SK-N-SH treated with all-trans-retinoic acid at 6 μM for 48 hours (cell line): ENCODE results near the gene CLNS1A.

Source experiments
- ATAC-seq: fragments of 200-7000 bp; cut with Tn5 transposase; 3 replicates; pipeline ENCODE4 v1.9.1; 2020; ENCODE audit warnings: mild to moderate bottlenecking, moderate library complexity
- ARNTL ChIP-seq: fragments of 450-650 bp; formaldehyde crosslinking; IDR thresholded peaks from 2 replicates; pipeline ENCODE4 v1.5.0; 2020; ENCODE audit warnings: low read depth, mild to moderate bottlenecking, moderate library complexity, borderline replicate concordance
- CREB5 ChIP-seq: fragments of 250-450 bp; sonication (Bioruptor Pico); IDR thresholded peaks from 2 replicates; pipeline ENCODE4 v1.5.1; 2020; ENCODE audit warnings: low read depth, mild to moderate bottlenecking, moderate library complexity
- CSDC2 ChIP-seq: fragments of 250-450 bp; sonication (Bioruptor Pico); IDR thresholded peaks from 2 replicates; pipeline ENCODE4 v1.5.0; 2020; ENCODE audit warnings: mild to moderate bottlenecking, moderate library complexity
- CSRNP3 ChIP-seq: fragments of 250-450 bp; sonication (Bioruptor Pico); IDR thresholded peaks from 2 replicates; pipeline ENCODE4 v1.5.1; 2021; ENCODE audit warnings: mild to moderate bottlenecking, moderate library complexity
- ESRRG ChIP-seq: fragments of 250-450 bp; sonication (Bioruptor Pico); IDR thresholded peaks from 2 replicates; pipeline ENCODE4 v1.6.1; 2021; ENCODE audit warnings: mild to moderate bottlenecking
- GLIS3 ChIP-seq: fragments of 250-450 bp; sonication (Bioruptor Pico); IDR thresholded peaks from 2 replicates; pipeline ENCODE4 v1.5.0; 2020; ENCODE audit warnings: mild to moderate bottlenecking, moderate library complexity
- ISL1 ChIP-seq: fragments of 250-450 bp; sonication (Bioruptor Pico); IDR thresholded peaks from 2 replicates; pipeline ENCODE4 v2.1.2; 2022; ENCODE audit warnings: mild to moderate bottlenecking, moderate library complexity
- OSR1 ChIP-seq: fragments of 250-450 bp; sonication (Bioruptor Pico); IDR thresholded peaks from 2 replicates; pipeline ENCODE4 v1.8.0; 2022; ENCODE audit warnings: moderate library complexity, mild to moderate bottlenecking, inconsistent platforms
- POU6F1 ChIP-seq: fragments of 250-450 bp; sonication (Bioruptor Pico); IDR thresholded peaks from 2 replicates; pipeline ENCODE4 v1.8.0; 2021; ENCODE audit warnings: low read depth, mild to moderate bottlenecking, moderate library complexity, borderline replicate concordance
- PPARA ChIP-seq: fragments of 250-450 bp; sonication (Bioruptor Pico); IDR thresholded peaks from 2 replicates; pipeline ENCODE4 v1.5.0; 2020; ENCODE audit warnings: mild to moderate bottlenecking, borderline replicate concordance
- RARB ChIP-seq: fragments of 250-450 bp; sonication (Bioruptor Pico); IDR thresholded peaks from 2 replicates; pipeline ENCODE4 v1.8.0; 2021; ENCODE audit warnings: mild to moderate bottlenecking, moderate library complexity
- SNAI2 ChIP-seq: fragments of 250-450 bp; sonication (Bioruptor Pico); IDR thresholded peaks from 2 replicates; pipeline ENCODE4 v1.5.0; 2020; ENCODE audit warnings: mild to moderate bottlenecking, moderate library complexity
- TCF4 ChIP-seq: fragments of 250-450 bp; sonication (Bioruptor Pico); IDR thresholded peaks from 2 replicates; pipeline ENCODE4 v1.8.0; 2021; ENCODE audit warnings: mild to moderate bottlenecking, moderate library complexity, borderline replicate concordance
- TOX ChIP-seq: fragments of 250-450 bp; sonication (Bioruptor Pico); IDR thresholded peaks from 2 replicates; pipeline ENCODE4 v1.8.0; 2021; ENCODE audit warnings: mild to moderate bottlenecking, moderate library complexity, borderline replicate concordance
- ZC3H10 ChIP-seq: fragments of 250-450 bp; sonication (Bioruptor Pico); IDR thresholded peaks from 2 replicates; pipeline ENCODE4 v1.5.1; 2021; ENCODE audit warnings: mild to moderate bottlenecking, moderate library complexity
- ZFP3 ChIP-seq: fragments of 250-450 bp; sonication (Bioruptor Pico); IDR thresholded peaks from 2 replicates; pipeline ENCODE4 v1.5.0; 2020; ENCODE audit warnings: mild to moderate bottlenecking, moderate library complexity
- ZFP30 ChIP-seq: fragments of 450-650 bp; formaldehyde crosslinking; IDR thresholded peaks from 2 replicates; pipeline ENCODE4 v1.5.0; 2022; ENCODE audit warnings: mild to moderate bottlenecking, moderate library complexity
- ZNF565 ChIP-seq: fragments of 450-650 bp; formaldehyde crosslinking; conservative IDR thresholded peaks from 2 replicates; pipeline ENCODE4 v1.5.0; 2020; ENCODE audit warnings: low read depth, mild to moderate bottlenecking, moderate library complexity
- ZNF70 ChIP-seq: fragments of 450-650 bp; formaldehyde crosslinking; IDR thresholded peaks from 2 replicates; pipeline ENCODE4 v1.5.0; 2020; ENCODE audit warnings: mild to moderate bottlenecking, moderate library complexity
- ZNF8 ChIP-seq: fragments of 450-650 bp; formaldehyde crosslinking; IDR thresholded peaks from 2 replicates; pipeline ENCODE4 v1.5.0; 2020; ENCODE audit warnings: mild to moderate bottlenecking, moderate library complexity
- TF ChIP-seq, protein P1 (sequence below): fragments of 250-450 bp; sonication (Bioruptor Pico); IDR thresholded peaks from 2 replicates; pipeline ENCODE4 v1.5.0; 2020; ENCODE audit warnings: mild to moderate bottlenecking, moderate library complexity
- TF ChIP-seq, protein P2 (sequence below): fragments of 250-450 bp; sonication (Bioruptor Pico); IDR thresholded peaks from 2 replicates; pipeline ENCODE4 v1.8.0; 2020; ENCODE audit warnings: mild to moderate bottlenecking, moderate library complexity, borderline replicate concordance

CLNS1A gene

DNA sequence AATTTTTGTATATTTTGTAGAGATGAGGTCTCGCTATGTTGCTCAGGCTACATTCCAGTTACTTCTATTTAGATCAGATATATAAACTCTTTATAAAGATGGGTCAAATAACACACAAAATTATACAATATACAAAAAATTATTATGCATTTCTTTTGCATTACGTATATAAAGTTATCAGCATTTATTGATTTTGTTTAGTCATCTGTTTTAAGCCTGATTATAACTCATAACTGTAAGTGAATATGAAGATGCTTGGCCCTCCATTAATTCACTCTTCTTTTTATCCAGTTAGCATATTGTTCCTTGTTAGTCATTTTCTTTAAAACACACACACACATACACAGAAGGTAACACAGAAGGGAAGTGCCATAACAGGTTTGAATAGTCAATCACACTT is 33.3 kb downstream of the CLNS1A start (continued):
- no peak for TF ChIP-seq CSRNP3 (CRISPR knock-in tag)
- TF ChIP-seq, protein P1, sequence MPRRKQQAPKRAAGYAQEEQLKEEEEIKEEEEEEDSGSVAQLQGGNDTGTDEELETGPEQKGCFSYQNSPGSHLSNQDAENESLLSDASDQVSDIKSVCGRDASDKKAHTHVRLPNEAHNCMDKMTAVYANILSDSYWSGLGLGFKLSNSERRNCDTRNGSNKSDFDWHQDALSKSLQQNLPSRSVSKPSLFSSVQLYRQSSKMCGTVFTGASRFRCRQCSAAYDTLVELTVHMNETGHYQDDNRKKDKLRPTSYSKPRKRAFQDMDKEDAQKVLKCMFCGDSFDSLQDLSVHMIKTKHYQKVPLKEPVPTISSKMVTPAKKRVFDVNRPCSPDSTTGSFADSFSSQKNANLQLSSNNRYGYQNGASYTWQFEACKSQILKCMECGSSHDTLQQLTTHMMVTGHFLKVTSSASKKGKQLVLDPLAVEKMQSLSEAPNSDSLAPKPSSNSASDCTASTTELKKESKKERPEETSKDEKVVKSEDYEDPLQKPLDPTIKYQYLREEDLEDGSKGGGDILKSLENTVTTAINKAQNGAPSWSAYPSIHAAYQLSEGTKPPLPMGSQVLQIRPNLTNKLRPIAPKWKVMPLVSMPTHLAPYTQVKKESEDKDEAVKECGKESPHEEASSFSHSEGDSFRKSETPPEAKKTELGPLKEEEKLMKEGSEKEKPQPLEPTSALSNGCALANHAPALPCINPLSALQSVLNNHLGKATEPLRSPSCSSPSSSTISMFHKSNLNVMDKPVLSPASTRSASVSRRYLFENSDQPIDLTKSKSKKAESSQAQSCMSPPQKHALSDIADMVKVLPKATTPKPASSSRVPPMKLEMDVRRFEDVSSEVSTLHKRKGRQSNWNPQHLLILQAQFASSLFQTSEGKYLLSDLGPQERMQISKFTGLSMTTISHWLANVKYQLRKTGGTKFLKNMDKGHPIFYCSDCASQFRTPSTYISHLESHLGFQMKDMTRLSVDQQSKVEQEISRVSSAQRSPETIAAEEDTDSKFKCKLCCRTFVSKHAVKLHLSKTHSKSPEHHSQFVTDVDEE (CRISPR knock-in tag), result no peak
- TF ChIP-seq ESRRG (CRISPR knock-in tag), result no peak

GRCh38 chr11:77602381-77603088 is 35.1 kb downstream of the CLNS1A start:
- TF ChIP-seq, protein P2, sequence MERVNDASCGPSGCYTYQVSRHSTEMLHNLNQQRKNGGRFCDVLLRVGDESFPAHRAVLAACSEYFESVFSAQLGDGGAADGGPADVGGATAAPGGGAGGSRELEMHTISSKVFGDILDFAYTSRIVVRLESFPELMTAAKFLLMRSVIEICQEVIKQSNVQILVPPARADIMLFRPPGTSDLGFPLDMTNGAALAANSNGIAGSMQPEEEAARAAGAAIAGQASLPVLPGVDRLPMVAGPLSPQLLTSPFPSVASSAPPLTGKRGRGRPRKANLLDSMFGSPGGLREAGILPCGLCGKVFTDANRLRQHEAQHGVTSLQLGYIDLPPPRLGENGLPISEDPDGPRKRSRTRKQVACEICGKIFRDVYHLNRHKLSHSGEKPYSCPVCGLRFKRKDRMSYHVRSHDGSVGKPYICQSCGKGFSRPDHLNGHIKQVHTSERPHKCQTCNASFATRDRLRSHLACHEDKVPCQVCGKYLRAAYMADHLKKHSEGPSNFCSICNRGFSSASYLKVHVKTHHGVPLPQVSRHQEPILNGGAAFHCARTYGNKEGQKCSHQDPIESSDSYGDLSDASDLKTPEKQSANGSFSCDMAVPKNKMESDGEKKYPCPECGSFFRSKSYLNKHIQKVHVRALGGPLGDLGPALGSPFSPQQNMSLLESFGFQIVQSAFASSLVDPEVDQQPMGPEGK, result peak; percentile 66; the same call in 1 of the 2 replicates
- TF ChIP-seq ZFP3 (CRISPR knock-in tag) (no peak), ZC3H10 (CRISPR knock-in tag) (0 out of 2 replicates have a peak, but pooled peaks have one; percentile 42), PPARA (CRISPR knock-in tag) (no peak), CREB5 (CRISPR knock-in tag) (peak; percentile 57; the same call in 1 of the 2 replicates), SNAI2 (no peak; the same call in 1 of the 2 replicates), CSDC2 (CRISPR knock-in tag) (no peak), ISL1 (CRISPR knock-in tag) (peak; percentile 54)
- ATAC-seq, result peak; percentile 91

DNA sequence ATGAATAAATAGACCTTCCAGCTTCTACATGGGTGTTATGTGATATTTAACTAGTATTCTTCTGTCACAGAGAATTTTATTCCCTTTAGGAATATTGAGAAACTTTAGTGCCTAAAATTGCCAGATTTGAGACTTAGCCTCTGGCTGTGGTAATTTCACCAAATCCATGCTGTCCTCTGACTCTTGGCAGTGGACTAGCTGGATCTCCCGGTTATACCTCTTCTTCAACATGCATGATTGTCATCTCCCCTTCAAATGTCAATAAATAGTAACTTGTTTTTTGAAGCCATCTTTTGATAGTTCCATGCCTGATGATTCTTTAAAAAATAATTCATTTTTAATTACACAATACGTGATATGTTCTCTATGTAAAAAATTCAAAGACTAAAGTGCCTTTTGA is 39.4 kb downstream of the CLNS1A start:
- no peak for ATAC-seq
- no peak for TF ChIP-seq GLIS3 (CRISPR knock-in tag)
- no peak for TF ChIP-seq ZNF70 (CRISPR knock-in tag)
- TF ChIP-seq SNAI2, result no peak
- TF ChIP-seq ARNTL (CRISPR knock-in tag), result no peak
- TF ChIP-seq ZNF565 (CRISPR knock-in tag), result no peak
- TF ChIP-seq CSDC2 (CRISPR knock-in tag), result no peak
- TF ChIP-seq, protein P2, result no peak
- no peak for TF ChIP-seq TOX

DNA sequence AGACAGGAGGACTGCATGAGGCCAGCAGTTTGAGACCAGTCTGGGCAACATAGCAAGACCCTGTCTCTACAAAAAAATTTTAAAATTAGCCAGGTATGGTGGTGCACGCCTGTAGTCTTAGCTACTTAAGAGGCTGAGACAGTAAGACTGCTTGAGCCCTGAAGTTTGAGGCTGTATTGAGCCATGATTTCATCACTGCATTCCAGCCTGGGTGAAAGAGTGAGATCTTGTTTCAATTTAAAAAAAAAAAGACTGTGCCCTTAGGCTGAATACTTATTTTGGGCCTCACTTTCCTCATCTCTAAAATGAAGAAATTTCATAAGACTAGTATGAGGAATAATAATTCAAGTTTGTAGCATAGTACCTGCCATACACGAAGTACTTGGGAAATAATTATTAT is 41.0 kb downstream of the CLNS1A start:
- ATAC-seq, result no peak
- no peak for TF ChIP-seq ZFP30 (CRISPR knock-in tag)
- no peak for TF ChIP-seq ZNF8
- TF ChIP-seq POU6F1 (CRISPR knock-in tag), result no peak
- no peak for TF ChIP-seq CREB5 (CRISPR knock-in tag)
- no peak for TF ChIP-seq OSR1
- no peak for TF ChIP-seq RARB (CRISPR knock-in tag)
- no peak for TF ChIP-seq ISL1 (CRISPR knock-in tag)
- TF ChIP-seq TCF4 (CRISPR knock-in tag), result no peak
- no peak for TF ChIP-seq SNAI2
- no peak for TF ChIP-seq CSDC2 (CRISPR knock-in tag)
- TF ChIP-seq, all 23 proteins: peak for 0
